IMR-90 (cell line): ENCODE data around the gene GDNF. TPM values are rescaled to one million over a fixed set of nuclear protein-coding genes. Genes with fewer than 3 reads are reported as not detected.

ENCODE experiments used
- ATAC-seq: fragments of 200-7000 bp; cut with Tn5 transposase; 2 replicates; pipeline ENCODE4 v1.9.1; 2020; ENCODE audit warnings: low read depth, mild to moderate bottlenecking, moderate library complexity
- BruUV-seq: library from RNA; stranded (reverse); fragments of 400-500 nt; replicated peaks from 2 replicates; lab custom pipeline; 2021; lab: Mats Ljungman, UMichigan
- CTCF ChIA-PET: fragments of 300-600 bp; formaldehyde crosslinking; extraction: SDS; loops from one replicate; lab custom pipeline; 2021; ENCODE audit warnings: antibody characterized with exemption; lab: Yijun Ruan, JAX
- POLR2A ChIA-PET: fragments of 300-600 bp; sonication (Branson Sonifier 250); formaldehyde crosslinking; loops from one replicate; lab custom pipeline; 2022; ENCODE audit warnings: antibody characterized with exemption; ENCODE audit not compliant: unreplicated experiment; lab: Charles Lee
- DNase-seq: peaks from one replicate; pipeline ENCODE4 v3.0.0; 2013
- H2AFZ ChIP-seq: replicated peaks from 2 replicates; pipeline ENCODE3; 2013; ENCODE audit warnings: low read length, mild to moderate bottlenecking; ENCODE audit not compliant: poor library complexity
- H2AK5ac ChIP-seq: 2 replicates; pipeline ENCODE4 v1.6.1; 2013; ENCODE audit warnings: low read depth, low read length, inconsistent platforms
- H2AK9ac ChIP-seq: replicated peaks from 2 replicates; pipeline ENCODE3; 2013; ENCODE audit warnings: mild to moderate bottlenecking, low read depth, low read length, moderate library complexity; ENCODE audit not compliant: poor library complexity
- H2BK120ac ChIP-seq: 2 replicates; pipeline ENCODE4 v1.6.1; 2013; ENCODE audit warnings: low read depth, low read length, inconsistent platforms
- H2BK15ac ChIP-seq: 3 replicates; pipeline ENCODE4 v1.6.1; 2013; ENCODE audit warnings: low read depth, low read length, inconsistent platforms
- H2BK20ac ChIP-seq: 2 replicates; pipeline ENCODE4 v1.6.1; 2013; ENCODE audit warnings: low read depth, mild to moderate bottlenecking, inconsistent platforms, low read length, moderate library complexity
- H2BK5ac ChIP-seq: 2 replicates; pipeline ENCODE4 v1.6.1; 2013; ENCODE audit warnings: mild to moderate bottlenecking, low read depth, low read length, inconsistent platforms; ENCODE audit not compliant: poor library complexity, severe bottlenecking
- H3K14ac ChIP-seq: replicated peaks from 2 replicates; pipeline ENCODE4 v1.6.1; 2013; ENCODE audit warnings: low read depth, low read length, inconsistent platforms
- H3K18ac ChIP-seq: 2 replicates; pipeline ENCODE4 v1.6.1; 2013; ENCODE audit warnings: low read depth, low read length, control low read depth
- H3K23ac ChIP-seq: 2 replicates; pipeline ENCODE4 v1.6.1; 2013; ENCODE audit warnings: low read depth, low read length, inconsistent platforms
- H3K27ac ChIP-seq: 2 replicates; pipeline ENCODE4 v1.5.1; 2013; ENCODE audit warnings: mild to moderate bottlenecking, control low read depth, low read length; ENCODE audit not compliant: insufficient read depth
- H3K27me3 ChIP-seq: 2 replicates; pipeline ENCODE4 v1.6.1; 2013; ENCODE audit warnings: low read length; ENCODE audit not compliant: control insufficient read depth, insufficient read depth
- H3K36me3 ChIP-seq: 2 replicates; pipeline ENCODE4 v1.6.1; 2013; ENCODE audit warnings: low read length, mixed read lengths; ENCODE audit not compliant: control insufficient read depth, insufficient read depth
- H3K4ac ChIP-seq: 2 replicates; pipeline ENCODE4 v1.6.1; 2013; ENCODE audit warnings: low read depth, low read length, inconsistent platforms
- H3K4me1 ChIP-seq: 2 replicates; pipeline ENCODE4 v1.6.1; 2013; ENCODE audit warnings: low read length, mixed read lengths; ENCODE audit not compliant: control insufficient read depth, insufficient read depth
- H3K4me2 ChIP-seq: 2 replicates; pipeline ENCODE4 v1.6.1; 2013; ENCODE audit warnings: low read depth, mild to moderate bottlenecking, control low read depth, low read length, moderate library complexity
- H3K4me3 ChIP-seq: 2 replicates; pipeline ENCODE4 v1.5.1; 2013; ENCODE audit warnings: low read depth, mild to moderate bottlenecking, control low read depth, low read length, moderate library complexity; ENCODE audit not compliant: insufficient read depth
- H3K56ac ChIP-seq: 2 replicates; pipeline ENCODE4 v1.6.1; 2013; ENCODE audit warnings: low read length, inconsistent platforms; ENCODE audit not compliant: insufficient read depth; ENCODE audit errors: extremely low read depth
- H3K79me1 ChIP-seq, 2 experiments: 2 replicates each; pipeline ENCODE4 v1.6.1; 2013; ENCODE audit warnings: low read length in 2 of 2, inconsistent platforms in 1 of 2, low read depth in 1 of 2
- H3K9ac ChIP-seq: 2 replicates; pipeline ENCODE4 v1.6.1; 2013; ENCODE audit warnings: low read depth, low read length, control low read depth
- H3K9me1 ChIP-seq: 2 replicates; pipeline ENCODE4 v1.6.1; 2013; ENCODE audit warnings: low read length, inconsistent platforms; ENCODE audit not compliant: insufficient read depth
- H3K9me3 ChIP-seq: 2 replicates; pipeline ENCODE4 v1.6.1; 2013; ENCODE audit warnings: low read length; ENCODE audit not compliant: control insufficient read depth, insufficient read depth
- H4K20me1 ChIP-seq: 2 replicates; pipeline ENCODE4 v1.6.1; 2013; ENCODE audit warnings: low read length, inconsistent platforms; ENCODE audit not compliant: insufficient read depth
- H4K5ac ChIP-seq: 2 replicates; pipeline ENCODE4 v1.6.1; 2013; ENCODE audit warnings: mild to moderate bottlenecking, low read depth, low read length, control low read depth
- H4K8ac ChIP-seq, 2 experiments: 2 replicates each; pipeline ENCODE4 v1.6.1; 2013; ENCODE audit warnings: low read depth in 2 of 2, low read length in 2 of 2, control low read depth in 1 of 2, inconsistent platforms in 1 of 2
- H4K91ac ChIP-seq: 2 replicates; pipeline ENCODE4 v1.6.1; 2013; ENCODE audit warnings: low read depth, low read length, inconsistent platforms; ENCODE audit not compliant: insufficient read depth
- BHLHE40 ChIP-seq: fragments of 150-350 bp; IDR thresholded peaks from 2 replicates; pipeline ENCODE4 v1.6.1; 2016; ENCODE audit warnings: mild to moderate bottlenecking, low read depth, low read length
- CEBPB ChIP-seq: IDR thresholded peaks from 2 replicates; pipeline ENCODE4 v1.6.1; 2012; ENCODE audit warnings: low read depth, low read length, improper control_type of control experiment
- MAFK ChIP-seq: IDR thresholded peaks from 2 replicates; pipeline ENCODE4 v1.6.1; 2012; ENCODE audit warnings: low read depth, low read length, improper control_type of control experiment
- USF2 ChIP-seq: fragments of 150-350 bp; IDR thresholded peaks from 2 replicates; pipeline ENCODE4 v1.6.1; 2017; ENCODE audit warnings: mild to moderate bottlenecking, antibody characterized with exemption, low read length, low read depth
- WGBS, 2 experiments: methylation state at CpG; one replicate each; pipeline versions ENCODE4 v1.1.5 to v1.1.7; 2013; ENCODE audit warnings: missing lambda C conversion rate in 2 of 2; ENCODE audit not compliant: insufficient read length in 1 of 2; ENCODE audit errors: extremely low coverage in 2 of 2; 5-methylcytosine and 5-hydroxymethylcytosine counted together
- dilution Hi-C: fragments of 300-500 bp; cut with HindIII; formaldehyde crosslinking; loops from one replicate; pipeline ENCODE4 v1.14.3; 2018; ENCODE audit warnings: low sequenced_read_pairs; ENCODE audit not compliant: unreplicated experiment
- in situ Hi-C: fragments of 300-500 bp; cut with MboI; formaldehyde crosslinking; loops from 3 replicates; pipeline ENCODE4 v1.14.3; 2019; ENCODE audit warnings: low sequenced_read_pairs, inconsistent platforms, mixed read lengths
- intact Hi-C: fragments of 100-400 bp; cut with micrococcal nuclease; formaldehyde crosslinking; loops from 2 replicates; pipeline ENCODE4 v1.10.0; 2022
- polyA plus RNA-seq, 3 experiments: library from polyadenylated mRNA; depleted of rRNA; stranded (reverse); fragments of >200 nt; gene quantifications; 2 replicates each; pipeline ENCODE4 v1.2.3, GENCODE V29; 2012; ENCODE audit warnings: low replicate concordance in 1 of 3
- total RNA-seq: library from RNA; depleted of rRNA; stranded (reverse); fragments of >200 nt; gene quantifications from 2 replicates; pipeline ENCODE4 v1.2.3, GENCODE V29; 2012

The GDNF gene
- total and polyA plus RNA-seq, 2 of the 4 experiments (the other 2 are of a cell fraction): 0.18 to 0.82 TPM

GRCh38 chr5:37811866-37812265, 28.0 kb downstream of the GDNF start:
- TF ChIP-seq BHLHE40 (no peak), CEBPB (no peak), MAFK (no peak), USF2 (no peak)
- Histone ChIP-seq H3K23ac (no peak overlapping the region), H3K27ac (no peak overlapping the region), H3K27me3 (no peaks in the 10 kb centered on the region), H2BK5ac (no peak overlapping the region), H3K4me1 (peaks cover 8% of the 10 kb centered on the region; the same call in 1 of the 2 replicates), H3K9me3 (no peaks in the 10 kb centered on the region), H3K18ac (no peak overlapping the region; the same call in 1 of the 2 replicates), H4K91ac (no peak overlapping the region), H2AFZ (no peak overlapping the region), H3K4ac (peak overlapping the region; percentile 22; the same call in 1 of the 2 replicates), H2AK9ac (no peak overlapping the region), H3K9ac (no peak overlapping the region), H2AK5ac (no peak overlapping the region; the same call in 1 of the 2 replicates), H3K14ac (no peak overlapping the region), H2BK120ac (no peak overlapping the region), H4K8ac (no peak overlapping the region; a peak in 1 of 4 replicates), H2BK15ac (no peak overlapping the region), H3K36me3 (peaks cover 4% of the 10 kb centered on the region; the same call in 1 of the 2 replicates), H3K4me3 (no peak overlapping the region), H3K4me2 (no peak overlapping the region), H4K5ac (no peak overlapping the region), H3K79me1 (no peaks in the 10 kb centered on the region), H4K20me1 (no peaks in the 10 kb centered on the region), H3K56ac (no peak overlapping the region), H3K9me1 (no peaks in the 10 kb centered on the region), H2BK20ac (peak overlapping the region; percentile 7; the same call in 1 of the 2 replicates)
- in situ Hi-C loops: no loop called here
- intact Hi-C loops: no loop called here
- 93% methylated on average over 7 of the region's 10 CpGs; no CpG with 5 or more reads in 1 of the 2 experiments for WGBS, 2 experiments
- no TSS peak for BruUV-seq
- DNase-seq: no peak
- ATAC-seq: no peak
- dilution Hi-C loops: no loop called here
- CTCF ChIA-PET: no interaction called here
- POLR2A ChIA-PET: no interaction called here
